Prostate gland (tissue), 2 donors: ENCODE measurements around the gene OR2AG1. TPM values are rescaled to one million over a fixed set of nuclear protein-coding genes. Genes with fewer than 3 reads are reported as not detected.

ENCODE experiments used
- DNase-seq: peaks from one replicate; pipeline ENCODE4 v3.0.0-alpha.2; 2019; ENCODE audit warnings: low spot score
- H3K27ac ChIP-seq, 2 donors: fragments of 200-600 bp; sonication (generic); 2 replicates each; pipeline ENCODE4 v1.5.1; 2017 to 2019
- H3K27me3 ChIP-seq: fragments of 200-600 bp; sonication (generic); replicated peaks from 2 replicates; pipeline ENCODE4 v1.5.1; 2019; ENCODE audit not compliant: insufficient read depth
- H3K36me3 ChIP-seq, 2 donors: fragments of 200-600 bp; sonication (generic); 1 replicate in 1 of 2; 2 replicates in 1 of 2; pipeline versions ENCODE4 v1.5.1 to v1.8.1; 2017 to 2019
- H3K4me1 ChIP-seq: fragments of 200-600 bp; sonication (generic); replicated peaks from 2 replicates; pipeline ENCODE4 v1.5.1; 2019
- H3K4me3 ChIP-seq, 2 donors: fragments of 200-600 bp; sonication (generic); 2 replicates each; pipeline ENCODE4 v1.5.1; 2017 to 2019
- H3K9me3 ChIP-seq: fragments of 200-600 bp; sonication (generic); 2 replicates; pipeline ENCODE4 v1.5.1; 2017
- CTCF ChIP-seq, 4 experiments: fragments of 200-600 bp in 2 of 4; fragments of 450-650 bp in 2 of 4; sonication (generic) in 2 of 4; IDR thresholded peaks; 1 replicate in 3 of 4; 2 replicates in 1 of 4; pipeline ENCODE4 v1.5.1; 2016 to 2019; ENCODE audit warnings: antibody characterized with exemption in 4 of 4, mild to moderate bottlenecking in 2 of 4, moderate library complexity in 2 of 4
- POLR2A ChIP-seq: fragments of 450-650 bp; IDR thresholded peaks from one replicate; pipeline ENCODE4 v1.6.1; 2016; ENCODE audit warnings: antibody characterized with exemption, mild to moderate bottlenecking
- POLR2AphosphoS5 ChIP-seq: sonication (generic); formaldehyde crosslinking; IDR thresholded peaks from one replicate; pipeline ENCODE4 v1.6.1; 2017; ENCODE audit warnings: antibody characterized with exemption
- WGBS: methylation state at CpG from one replicate; pipeline ENCODE4 v1.1.5; 2018; 5-methylcytosine and 5-hydroxymethylcytosine counted together
- intact Hi-C: fragments of 100-400 bp; cut with DNase I; formaldehyde crosslinking; loops from one replicate; pipeline ENCODE4 v1.14.2; 2022
- total RNA-seq, 2 donors: library from RNA; depleted of rRNA; stranded (reverse); fragments of >200 nt; gene quantifications; one replicate each; pipeline ENCODE4 v1.1.0, GENCODE V29; 2016

The OR2AG1 gene
- total RNA-seq, 2 donors from 2014 or later, result not detected

GRCh38 chr11:6737872-6738466 is 44.9 kb upstream of the OR2AG1 start:
- Histone ChIP-seq H3K9me3 (no peaks in the 10 kb centered on the region), H3K27me3 (no peaks in the 10 kb centered on the region), H3K27ac (no peak overlapping the region), H3K36me3 (no peaks in the 10 kb centered on the region), H3K4me3 (no peak overlapping the region), H3K4me1 (no peaks in the 10 kb centered on the region)
- TF ChIP-seq POLR2AphosphoS5 (no peak), CTCF (IDR thresholded peaks at IDR 0.05) (peak in 3 of 4 experiments; percentile 37 to 52 (median 50)), POLR2A (no peak)
- no peak for DNase-seq
- intact Hi-C loops, result no loop called here
- 42% methylated on average over 2 of the region's 2 CpGs for WGBS

- Histone ChIP-seq H3K27me3 (no peaks in the 10 kb centered on the region), H3K36me3 (no peaks in the 10 kb centered on the region), H3K9me3 (no peaks in the 10 kb centered on the region), H3K4me1 (no peaks in the 10 kb centered on the region), H3K27ac (no peak overlapping the region), H3K4me3 (no peak overlapping the region)
- intact Hi-C loops, result no loop called here
- DNase-seq, result no peak
- TF ChIP-seq CTCF (IDR thresholded peaks at IDR 0.05) (no peak), POLR2A (no peak), POLR2AphosphoS5 (no peak)
- WGBS, result 100% methylated on average over 1 of the region's 1 CpG
Observed at GRCh38 chr11:6738590-6738989, 44.2 kb upstream of the OR2AG1 start.

- no peak for DNase-seq
- 68% methylated on average over 7 of the region's 7 CpGs for WGBS
- Histone ChIP-seq H3K4me1 (no peaks in the 10 kb centered on the region), H3K9me3 (no peaks in the 10 kb centered on the region), H3K27ac (no peak overlapping the region), H3K27me3 (no peaks in the 10 kb centered on the region), H3K4me3 (no peak overlapping the region), H3K36me3 (no peaks in the 10 kb centered on the region)
- intact Hi-C loops, result no loop called here
- TF ChIP-seq POLR2A, result no peak
- TF ChIP-seq POLR2AphosphoS5, result no peak
- no peak for TF ChIP-seq CTCF (IDR thresholded peaks at IDR 0.05)
Observed at GRCh38 chr11:6742260-6742659, 40.6 kb upstream of the OR2AG1 start.

GRCh38 chr11:6745018-6745417 is 37.8 kb upstream of the OR2AG1 start:
- Histone ChIP-seq H3K27ac (peak overlapping the region in 1 of 2 donors; percentile 38), H3K9me3 (no peaks in the 10 kb centered on the region), H3K4me1 (no peaks in the 10 kb centered on the region), H3K4me3 (no peak overlapping the region), H3K36me3 (no peaks in the 10 kb centered on the region), H3K27me3 (no peaks in the 10 kb centered on the region)
- DNase-seq, result no peak
- TF ChIP-seq POLR2AphosphoS5 (no peak), CTCF (IDR thresholded peaks at IDR 0.05) (no peak), POLR2A (no peak)
- 52% methylated on average over 3 of the region's 4 CpGs for WGBS
- intact Hi-C loops, result no loop called here

GRCh38 chr11:6745465-6746015 is 37.3 kb upstream of the OR2AG1 start:
- no peak for TF ChIP-seq POLR2AphosphoS5
- no peak for TF ChIP-seq CTCF (IDR thresholded peaks at IDR 0.05)
- Histone ChIP-seq H3K36me3 (no peaks in the 10 kb centered on the region), H3K4me1 (no peaks in the 10 kb centered on the region), H3K9me3 (no peaks in the 10 kb centered on the region), H3K27ac (peak overlapping the region in 1 of 2 donors; percentile 38), H3K4me3 (no peak overlapping the region), H3K27me3 (no peaks in the 10 kb centered on the region)
- DNase-seq, result no peak
- 73% methylated on average over 2 of the region's 2 CpGs for WGBS
- intact Hi-C loops, result no loop called here
